HT-29 (cell line): Measurements from ENCODE around the gene FAM110C. TPM values are rescaled to one million over a fixed set of nuclear protein-coding genes. Genes with fewer than 3 reads are reported as not detected.
"Not testable (repeated sequence)": the region's sequence is repeated elsewhere in the genome, so short reads cannot be mapped to it uniquely, and the experiment has no call there.

Experiments
- DNase-seq: peaks from one replicate; pipeline ENCODE4 v3.0.0-alpha.2; 2015; ENCODE audit warnings: low spot score
- total RNA-seq: library from RNA; depleted of rRNA; stranded (reverse); fragments of >200 nt; shearing (Covaris generic); gene quantifications from 2 replicates; pipeline ENCODE4 v1.2.3, GENCODE V29; 2014

The FAM110C gene
- total RNA-seq, 1 experiment from 2014 or later, result 33.7 TPM

DNA sequence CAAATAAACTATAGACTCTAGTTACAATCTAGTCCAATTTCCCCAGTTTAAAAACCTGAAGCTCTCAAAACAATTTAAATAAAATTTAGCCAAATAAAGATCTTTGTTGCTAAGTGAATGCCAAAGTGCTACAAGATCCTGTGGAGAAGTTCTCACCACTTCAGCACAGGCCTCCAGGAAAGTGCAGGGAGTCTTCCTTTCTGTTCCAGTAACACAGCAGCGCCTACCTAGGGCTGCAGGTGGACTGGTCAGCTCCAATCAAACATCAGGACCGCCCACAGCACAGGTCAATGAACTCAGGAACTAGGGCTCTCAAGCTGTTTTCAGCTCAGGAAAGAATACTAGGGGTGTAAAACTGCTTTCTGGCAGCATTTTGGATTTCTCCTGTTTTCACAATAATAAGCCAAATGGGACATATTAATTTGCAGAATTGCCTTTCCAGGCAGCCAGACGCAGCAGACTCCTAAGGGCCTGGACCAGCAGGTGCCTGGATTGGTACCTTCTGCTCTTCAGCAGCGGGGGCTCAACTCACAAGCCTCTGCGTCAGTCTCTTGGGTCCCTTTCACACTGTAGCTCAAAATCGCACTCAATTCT lies 1.5 kb downstream of the FAM110C start:
- peak; percentile 85 for DNase-seq

DNA sequence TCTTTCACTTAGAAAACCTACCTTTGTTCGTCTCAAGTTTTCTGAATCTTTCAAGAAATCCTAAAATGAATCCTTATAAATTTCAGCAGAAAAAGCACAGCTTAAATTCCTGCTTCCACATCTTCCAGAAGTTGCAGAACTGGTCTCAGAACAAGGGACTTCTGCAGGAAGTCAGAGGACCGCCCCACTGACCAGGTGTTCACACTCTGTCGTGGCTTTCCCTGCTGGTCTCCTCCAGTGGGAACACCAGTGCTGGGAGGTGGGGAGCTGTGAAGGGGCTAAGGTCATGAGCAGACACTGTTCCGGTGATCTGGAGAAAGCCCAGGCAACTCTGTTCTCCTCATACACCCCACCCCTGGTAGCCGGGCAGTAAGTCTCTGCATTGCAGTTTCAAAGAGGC lies 3.5 kb downstream of the FAM110C start:
- peak; percentile 65 for DNase-seq

DNA sequence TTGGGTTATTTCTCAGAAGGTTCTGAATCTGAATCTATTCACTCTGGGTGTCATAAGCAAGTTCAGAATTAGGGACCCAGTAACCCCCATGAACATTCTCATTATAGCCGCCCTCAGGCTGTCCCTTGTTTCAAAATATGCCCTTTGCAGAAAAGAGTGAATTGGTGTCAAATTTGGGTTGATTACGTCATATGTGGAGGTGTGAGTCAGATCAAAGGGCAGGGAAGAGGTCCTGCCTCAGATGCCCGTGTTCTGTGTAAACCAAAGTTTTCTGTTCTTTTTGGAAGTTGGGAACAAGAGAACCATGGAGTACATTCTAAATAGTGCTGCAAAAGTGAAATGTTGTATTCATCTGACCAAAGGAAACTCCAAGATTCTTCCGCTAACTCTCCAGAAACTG lies 5.8 kb downstream of the FAM110C start:
- DNase-seq, result no peak

DNA sequence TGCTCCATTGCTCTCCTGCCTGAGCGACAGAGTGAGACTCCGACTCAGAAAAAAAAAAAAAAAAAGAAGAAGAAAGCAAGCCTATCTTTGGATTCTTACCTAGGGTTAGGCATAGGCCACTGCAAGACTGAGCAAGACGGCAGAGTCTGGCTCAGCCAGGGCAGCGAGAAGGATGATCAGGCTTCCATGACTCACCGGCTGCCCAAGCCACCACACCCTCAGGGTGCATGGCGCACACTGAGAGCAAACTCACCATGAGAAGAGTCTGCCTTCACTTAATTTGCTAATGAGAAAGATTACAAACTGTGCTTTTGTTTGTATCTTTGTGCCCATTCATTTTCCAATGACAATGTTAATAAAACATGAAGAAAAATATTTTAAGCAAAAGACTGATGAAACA lies 8.2 kb downstream of the FAM110C start:
- DNase-seq, result peak; percentile 36

DNA sequence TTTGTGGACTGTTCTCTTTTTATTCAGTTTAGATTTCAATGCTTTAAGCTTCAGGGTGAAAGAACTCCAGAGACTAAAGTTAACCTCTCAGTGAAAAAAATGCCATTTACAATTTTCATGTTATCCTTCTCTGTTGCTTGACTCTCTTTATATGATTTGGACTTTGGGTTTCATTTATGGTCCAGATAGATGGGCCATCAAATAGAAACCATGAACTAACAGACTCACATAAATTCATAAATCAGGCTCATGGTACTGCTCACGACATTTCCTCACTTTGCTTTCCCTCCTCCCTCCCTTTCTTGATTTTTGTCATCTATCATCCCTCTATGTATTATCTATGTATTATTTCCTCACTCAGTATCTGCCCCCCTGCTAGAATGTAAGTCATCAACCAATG lies 10.0 kb downstream of the FAM110C start:
- no peak for DNase-seq

- DNase-seq, result peak; percentile 89
These were observed 10.5 kb downstream of the FAM110C start for GRCh38 chr2:35852-36251.

GRCh38 chr2:33620-34019 lies 12.7 kb downstream of the FAM110C start:
- DNase-seq, result peak; percentile 86

DNA sequence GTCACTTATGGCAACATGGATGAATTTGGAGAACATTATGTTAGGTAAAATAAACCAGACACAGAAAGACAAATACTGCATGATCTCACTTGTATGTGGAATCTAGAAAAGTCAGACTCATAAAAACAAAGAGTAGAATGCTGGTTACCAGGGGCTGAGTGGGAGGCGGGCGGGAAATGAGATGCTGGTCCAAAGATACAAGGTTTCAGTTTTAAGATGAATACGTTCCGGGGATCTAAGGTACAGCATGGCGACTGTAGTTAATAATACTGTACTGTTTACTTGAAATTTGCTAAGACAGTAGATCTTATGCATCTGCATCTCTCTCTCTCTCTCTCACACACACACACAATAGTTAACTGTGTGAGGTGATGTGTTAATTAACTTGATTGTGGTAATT lies 14.2 kb downstream of the FAM110C start:
- no peak for DNase-seq

DNA sequence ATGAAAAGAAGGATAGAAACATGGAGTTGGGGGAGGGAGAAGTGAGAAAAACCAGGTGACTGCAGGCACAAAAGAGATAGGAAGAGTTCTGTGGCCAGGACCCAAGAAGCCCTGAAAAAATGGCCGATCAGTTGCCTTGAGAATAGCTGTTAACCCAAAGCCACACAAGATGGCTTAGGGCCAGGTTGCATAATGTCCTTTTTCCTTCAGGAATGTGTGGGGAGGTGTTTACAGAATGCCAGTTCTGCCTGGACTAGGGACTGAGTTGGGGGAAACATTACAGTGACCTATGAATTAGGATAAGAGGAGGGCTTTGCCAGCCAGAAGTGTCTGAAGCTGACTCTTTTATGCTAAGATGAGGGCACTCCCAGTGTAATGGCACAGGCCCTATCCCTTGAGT lies 17.1 kb downstream of the FAM110C start:
- no peak for DNase-seq

DNA sequence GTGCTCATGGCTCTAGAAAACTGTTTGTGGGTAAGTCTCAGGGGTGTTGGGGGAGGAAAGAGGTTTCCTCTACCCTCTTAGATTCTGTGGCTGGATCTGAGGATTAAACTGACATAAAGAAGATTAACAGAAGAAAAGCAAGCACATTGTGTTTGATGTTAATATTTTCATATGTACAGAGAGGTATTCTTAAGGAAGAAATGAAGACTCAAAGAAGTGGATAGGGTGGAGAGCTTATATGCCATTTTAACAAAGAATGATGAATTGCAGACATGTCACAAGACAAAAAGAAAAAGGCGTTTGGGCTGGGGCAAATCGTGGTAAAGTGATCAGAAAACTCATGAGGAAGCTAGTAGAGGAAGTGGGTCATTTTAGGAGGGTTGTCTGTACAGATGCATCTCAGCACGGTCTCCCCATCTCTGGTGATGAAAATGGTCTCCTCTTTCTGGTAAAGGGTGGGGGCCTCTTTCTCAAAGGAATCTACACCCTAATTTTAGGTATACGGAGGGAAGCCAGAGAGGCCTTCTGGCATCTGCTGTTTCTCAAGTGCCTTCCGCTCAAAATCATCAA lies 17.8 kb downstream of the FAM110C start:
- no peak for DNase-seq

- no peak for DNase-seq
These were observed 19.4 kb downstream of the FAM110C start for GRCh38 chr2:26891-27290.

DNA sequence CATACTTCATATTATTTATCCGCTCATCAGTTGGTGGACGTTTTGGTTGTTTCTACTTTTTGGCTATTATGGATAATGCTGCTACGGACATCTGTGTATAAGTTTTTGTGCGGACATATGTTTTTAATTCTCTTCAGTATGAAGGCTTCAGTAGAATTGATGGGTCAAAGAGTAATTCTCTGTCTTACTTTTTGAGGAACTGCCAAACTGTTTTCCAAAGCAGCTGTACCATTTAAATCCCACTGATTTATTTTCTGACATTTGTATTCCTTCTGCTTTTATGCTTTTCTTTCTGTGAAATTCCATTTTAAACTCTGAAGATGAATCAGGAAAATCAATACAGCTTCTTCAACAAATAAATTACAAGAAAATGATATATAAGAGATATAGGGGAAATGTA lies 20.8 kb downstream of the FAM110C start:
- no peak for DNase-seq

GRCh38 chr2:24591-24990 lies 21.7 kb downstream of the FAM110C start:
- DNase-seq, result not testable (repeated sequence)

DNA sequence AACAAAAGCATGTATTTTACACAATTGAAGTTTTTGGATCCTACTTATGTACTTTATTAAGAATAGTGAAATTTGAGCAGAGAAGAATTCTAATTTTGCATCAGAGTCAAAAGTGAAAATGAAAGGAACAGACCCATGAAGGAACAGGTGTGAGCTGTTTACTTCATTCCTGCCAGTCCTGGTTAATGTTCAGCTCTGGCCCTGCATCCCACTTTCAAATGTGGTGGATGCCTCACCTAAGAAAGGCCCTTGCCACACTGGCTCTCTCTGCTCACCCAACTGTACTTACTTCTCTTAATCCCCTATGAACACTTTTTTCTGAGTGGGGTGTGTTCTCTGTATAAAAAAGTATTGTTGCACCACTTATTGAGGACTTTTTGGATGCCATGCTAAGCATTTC lies 22.2 kb downstream of the FAM110C start:
- peak; percentile 40 for DNase-seq

GRCh38 chr2:23283-23682 lies 23.0 kb downstream of the FAM110C start:
- DNase-seq, result no peak

GRCh38 chr2:22244-22643 lies 24.1 kb downstream of the FAM110C start:
- not testable (repeated sequence) for DNase-seq

- DNase-seq, result peak; percentile 37
These were observed 26.0 kb downstream of the FAM110C start for GRCh38 chr2:20259-20658.

DNA sequence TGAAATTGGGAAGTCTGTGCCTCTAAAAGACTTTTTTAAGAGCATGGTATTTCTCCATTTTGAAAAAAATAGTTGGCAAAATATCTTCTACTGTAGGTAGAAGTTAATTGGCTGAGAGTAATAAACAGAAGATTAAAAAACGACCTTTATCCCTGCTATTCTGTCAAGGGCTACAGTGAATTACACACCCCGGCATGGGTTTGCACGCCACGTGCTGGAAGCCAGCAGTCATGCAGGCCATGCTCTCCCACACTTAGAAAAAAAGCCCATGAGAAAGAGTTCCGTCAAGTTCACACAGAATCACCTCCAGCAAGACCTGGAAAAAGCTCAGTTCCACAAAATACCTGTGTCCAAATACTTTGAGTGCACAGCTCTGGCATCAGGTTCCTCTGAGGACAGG lies 26.8 kb downstream of the FAM110C start:
- DNase-seq, result no peak

GRCh38 chr2:18402-19271 lies 27.7 kb downstream of the FAM110C start:
- DNase-seq, result peak; percentile 37

DNA sequence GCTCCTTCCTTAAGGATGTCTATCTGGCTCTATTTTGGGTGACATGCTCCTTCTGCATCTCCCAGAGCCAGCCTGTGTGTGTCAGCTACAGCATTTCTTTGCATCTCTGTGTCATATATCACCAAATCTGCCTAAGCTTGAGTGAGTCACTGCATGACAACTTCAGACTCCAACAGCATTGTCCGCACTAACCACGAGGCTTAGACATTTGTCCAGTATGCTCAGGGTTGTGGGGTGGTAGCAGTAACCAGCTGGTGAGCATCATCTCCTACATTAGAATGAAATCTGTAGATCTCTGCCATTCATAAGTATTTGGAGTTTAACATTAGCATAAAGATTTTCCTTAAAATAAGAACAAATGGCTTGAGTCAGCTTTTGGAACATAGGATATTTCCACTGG lies 30.4 kb downstream of the FAM110C start:
- not testable (repeated sequence) for DNase-seq

DNA sequence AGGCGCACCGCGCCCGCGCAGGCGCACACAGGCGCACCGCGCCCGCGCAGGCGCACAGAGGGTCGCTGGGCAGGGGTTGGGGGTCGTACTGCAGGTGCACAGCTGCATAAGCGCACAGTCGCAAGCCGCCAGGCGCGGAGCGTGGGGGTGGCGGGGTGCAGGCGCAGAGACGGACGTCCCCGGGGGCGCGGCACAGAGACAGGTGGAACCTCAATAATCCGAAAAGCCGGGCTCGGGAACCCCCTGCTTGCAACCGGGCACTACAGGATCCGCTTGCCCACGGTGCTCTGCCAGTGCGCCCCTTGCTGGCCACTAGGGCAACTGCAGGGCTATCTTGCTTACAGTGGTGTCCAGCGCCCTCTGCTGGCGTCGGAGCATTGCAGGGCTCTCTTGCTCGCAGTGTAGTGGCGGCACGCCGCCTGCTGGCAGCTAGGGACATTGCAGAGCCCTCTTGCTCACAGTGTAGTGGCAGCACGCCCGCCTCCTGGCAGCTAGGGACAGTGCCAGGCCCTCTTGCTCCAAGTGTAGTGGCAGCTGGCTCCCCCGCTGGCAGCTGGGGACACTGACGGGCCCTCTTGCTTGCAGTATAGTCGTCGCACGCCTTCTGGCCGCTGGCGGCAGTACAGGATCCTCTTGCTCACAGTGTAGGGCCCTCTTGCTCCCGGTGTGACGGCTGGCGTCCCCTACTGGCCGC lies 34.9 kb downstream of the FAM110C start:
- peak; percentile 63 for DNase-seq

DNA sequence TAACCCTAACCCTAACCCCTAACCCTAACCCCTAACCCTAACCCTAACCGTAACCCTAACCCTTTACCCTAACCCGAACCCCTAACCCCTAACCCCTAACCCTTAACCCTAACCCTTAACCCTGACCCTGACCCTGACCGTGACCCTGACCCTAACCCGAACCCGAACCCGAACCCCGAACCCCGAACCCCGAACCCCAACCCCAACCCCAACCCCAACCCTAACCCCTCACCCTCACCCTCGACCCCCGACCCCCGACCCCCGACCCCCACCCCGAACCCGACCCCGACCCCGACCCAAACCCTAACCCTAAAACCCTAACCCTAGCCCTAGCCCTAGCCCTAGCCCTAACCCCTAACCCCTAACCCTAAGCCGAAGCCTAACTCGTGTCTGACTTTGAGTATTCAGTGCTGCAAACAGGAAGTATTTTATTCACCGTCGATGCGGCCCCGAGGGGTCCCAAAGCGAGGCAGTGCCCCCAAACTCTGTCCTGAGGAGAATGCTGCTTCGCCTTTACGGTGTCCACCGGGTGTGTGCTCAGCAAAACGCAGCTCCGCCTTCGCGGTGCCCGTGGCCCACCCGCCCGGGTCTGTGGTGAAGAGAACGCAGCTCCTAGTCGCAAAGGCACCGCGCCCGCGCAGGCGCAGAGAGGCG lies 36.0 kb downstream of the FAM110C start:
- no peak for DNase-seq
